Stimulated activated CD4-positive, alpha-beta T cell treated with anti-CD3 and anti-CD28 coated beads, Interleukin-15, amount 100 ng/mL, for 48 hours (primary cell): ENCODE data around the gene GALNT2.

Experiments used
- DNase-seq, 2 donors: peaks; one replicate each; pipeline ENCODE4 v3.0.0-alpha.2; 2020; ENCODE audit warnings: low read depth in 2 of 2

GALNT2 gene

GRCh38 chr1:230129341-230129740 lies 62.3 kb downstream of the GALNT2 start:
- no peak for DNase-seq

DNA sequence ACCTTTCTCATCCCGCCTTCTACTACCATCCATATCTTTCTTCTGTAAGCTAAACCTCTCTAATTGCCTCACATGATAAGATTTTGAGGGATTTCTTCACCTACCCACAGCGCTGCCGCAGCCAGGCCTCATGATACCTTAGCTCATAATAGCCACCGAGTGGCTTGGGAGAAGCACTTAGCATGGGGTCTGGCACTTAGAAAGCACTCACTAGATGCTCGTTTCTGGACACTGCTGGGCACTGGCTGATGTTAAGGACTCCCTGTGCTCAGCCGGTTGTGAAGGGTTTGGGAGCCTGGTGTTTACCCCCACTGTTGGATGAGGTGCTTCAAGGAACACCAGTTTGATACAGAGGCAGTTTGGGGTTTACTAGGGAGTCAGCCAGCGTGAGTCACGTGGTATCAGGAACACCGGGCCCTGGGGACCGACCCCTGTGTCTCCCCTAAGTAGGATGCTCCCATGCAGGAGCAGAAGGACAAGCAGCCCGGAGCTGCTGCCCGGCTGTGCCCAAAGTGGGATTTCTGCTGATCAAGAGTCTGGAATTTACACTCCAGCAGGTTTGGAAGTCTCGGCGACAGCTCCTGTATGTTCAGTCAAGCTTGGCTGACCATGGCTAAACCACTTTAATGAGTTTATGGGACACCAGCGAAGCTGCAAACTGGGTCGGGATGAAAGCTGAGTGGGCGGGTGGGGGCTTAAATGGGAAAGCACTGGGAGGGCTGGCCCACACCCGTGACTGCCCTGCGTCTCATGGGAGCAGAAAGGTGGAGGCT lies 63.3 kb downstream of the GALNT2 start:
- no peak for DNase-seq

- DNase-seq: no peak
Measured at GRCh38 chr1:230131457-230131856, 64.4 kb downstream of the GALNT2 start.

DNA sequence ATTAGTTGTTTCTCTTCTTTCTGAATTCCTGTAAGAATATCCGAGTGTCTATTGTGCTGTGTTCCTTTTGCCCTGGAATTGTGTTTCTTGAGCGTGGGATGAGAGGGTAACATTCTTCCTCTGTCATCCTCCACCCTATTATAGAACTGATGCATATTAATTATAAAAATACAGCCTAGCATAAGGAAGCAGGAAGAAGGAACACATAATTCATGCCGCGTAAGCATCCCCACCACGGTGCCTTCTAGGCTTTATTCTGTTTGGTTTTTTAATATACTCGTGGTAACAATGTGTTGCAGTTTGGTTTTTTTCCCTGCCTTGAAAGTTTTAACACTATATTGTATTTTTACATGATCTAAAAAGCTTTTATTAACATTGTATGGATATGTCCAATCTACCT lies 65.7 kb downstream of the GALNT2 start:
- no peak for DNase-seq

- DNase-seq: no peak
Measured at GRCh38 chr1:230135726-230136125, 68.7 kb downstream of the GALNT2 start.

DNA sequence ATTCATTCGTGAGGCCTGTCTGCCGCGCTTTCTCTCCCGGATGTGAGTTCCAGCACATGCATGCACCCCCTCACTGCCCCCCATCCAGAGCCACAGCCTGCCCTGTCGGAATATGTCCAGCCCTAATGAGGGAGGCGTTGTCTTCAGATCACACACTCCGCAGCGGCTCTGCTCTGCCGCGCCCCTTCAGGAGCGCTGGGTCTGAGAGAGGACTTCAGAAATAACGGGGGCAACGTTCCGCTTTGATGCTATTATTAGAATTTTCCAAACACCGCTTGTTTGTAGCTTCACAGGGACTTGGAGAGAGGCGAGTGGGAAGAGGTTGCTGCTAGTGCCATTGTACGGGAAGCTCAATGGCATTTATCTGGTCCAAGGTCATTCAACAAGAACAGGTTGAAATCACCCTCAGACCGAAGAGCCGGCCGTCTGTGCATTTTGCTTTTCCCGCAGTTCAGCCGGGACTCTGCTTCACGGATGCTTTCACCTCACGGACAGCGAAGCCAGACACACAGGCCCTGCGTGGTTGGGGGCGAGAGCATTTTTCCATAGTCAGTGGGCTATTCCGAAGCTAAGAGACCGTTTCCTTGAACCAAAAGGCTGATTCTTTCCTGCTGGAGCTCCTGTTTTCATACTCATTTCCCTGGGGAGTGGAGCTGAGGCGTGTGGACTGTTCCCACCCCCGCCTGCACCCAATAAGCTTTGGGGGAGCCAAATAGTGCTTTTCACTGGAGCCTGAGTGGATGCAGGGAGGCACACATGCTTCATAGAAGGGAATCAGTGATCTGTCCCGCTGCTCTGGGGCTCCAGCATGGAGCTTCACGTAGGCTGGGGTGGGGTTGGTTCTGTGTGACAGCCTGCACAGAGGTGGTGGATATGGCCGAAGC lies 69.7 kb downstream of the GALNT2 start:
- no peak for DNase-seq

GRCh38 chr1:230137337-230137815 lies 70.3 kb downstream of the GALNT2 start:
- no peak for DNase-seq

- no peak for DNase-seq
Measured at GRCh38 chr1:230138561-230139239, 71.7 kb downstream of the GALNT2 start.

- no peak for DNase-seq
Measured at GRCh38 chr1:230139315-230139714, 72.3 kb downstream of the GALNT2 start.

GRCh38 chr1:230139741-230140140 lies 72.7 kb downstream of the GALNT2 start:
- no peak for DNase-seq

GRCh38 chr1:230140221-230141020 lies 73.4 kb downstream of the GALNT2 start:
- no peak for DNase-seq

DNA sequence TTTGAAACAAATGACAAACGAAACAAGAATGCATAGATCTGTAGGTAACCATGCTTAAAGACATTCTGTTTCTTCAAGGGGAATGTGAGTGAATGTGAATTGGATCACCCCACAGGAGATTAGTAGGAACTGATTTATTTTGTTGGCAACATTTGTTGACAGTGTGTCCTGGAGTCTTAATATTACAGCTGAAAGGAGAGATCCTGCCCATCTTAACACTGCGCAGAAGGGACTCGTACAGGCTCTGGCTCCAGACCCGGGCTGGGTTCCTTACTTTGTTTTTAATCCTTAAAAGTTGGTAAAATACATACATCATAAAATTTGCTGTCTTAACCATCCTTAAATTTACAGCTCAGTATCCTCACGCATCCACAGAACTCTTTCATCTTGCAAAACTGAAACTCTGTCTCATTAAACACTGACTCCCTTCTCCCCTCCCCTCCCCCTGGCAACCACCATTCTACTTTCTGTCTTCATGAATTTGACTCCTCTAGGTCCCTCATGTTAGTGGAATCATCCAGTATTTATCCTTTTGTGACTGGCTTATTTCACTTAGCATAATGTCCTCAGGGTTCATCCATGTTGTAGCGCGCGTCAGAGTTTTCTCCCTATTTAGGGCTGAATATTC lies 74.1 kb downstream of the GALNT2 start:
- no peak for DNase-seq

DNA sequence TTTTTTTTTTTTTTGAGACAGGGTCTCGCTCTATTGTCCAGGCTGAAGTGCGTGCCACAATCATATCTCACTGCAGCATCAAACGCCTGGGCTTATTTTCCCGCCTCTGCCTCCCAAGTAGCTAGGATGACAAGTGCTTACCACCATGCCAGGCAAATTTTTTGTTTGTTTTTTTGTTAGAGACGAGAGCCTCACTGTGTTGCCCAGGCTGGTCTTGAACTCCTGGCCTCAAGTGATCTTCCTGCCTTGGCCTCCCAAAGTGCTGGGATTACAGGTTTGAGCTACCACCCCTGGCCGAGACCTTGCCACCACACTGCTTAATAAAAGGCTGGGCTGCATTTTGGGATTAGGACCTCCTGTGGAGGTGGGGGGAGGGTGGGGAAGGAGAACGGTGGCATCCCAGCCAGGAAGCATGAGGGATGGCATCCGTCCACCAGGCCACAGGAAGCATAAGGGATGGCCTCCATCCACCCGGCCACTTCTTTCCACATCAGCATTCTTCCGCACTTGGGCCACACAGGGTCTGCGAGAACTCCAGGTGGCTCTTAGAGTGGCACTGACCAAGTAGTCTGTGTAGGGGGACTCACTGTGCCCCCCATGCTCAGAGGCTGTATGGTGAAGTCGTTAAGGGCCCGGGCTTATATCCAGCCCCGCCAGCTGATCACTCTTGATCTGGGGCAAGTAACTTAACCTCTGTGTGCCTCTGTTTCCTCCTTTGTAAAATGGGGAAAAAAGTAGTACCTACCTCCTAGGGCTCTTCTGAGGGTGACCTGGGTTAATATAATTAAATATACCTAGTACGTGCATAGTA lies 75.0 kb downstream of the GALNT2 start:
- no peak for DNase-seq

- no peak for DNase-seq
Measured at GRCh38 chr1:230142608-230143210, 75.7 kb downstream of the GALNT2 start.

- DNase-seq: no peak
Measured at GRCh38 chr1:230143534-230143933, 76.5 kb downstream of the GALNT2 start.

- no peak for DNase-seq
Measured at GRCh38 chr1:230144010-230144614, 77.1 kb downstream of the GALNT2 start.

- no peak for DNase-seq
Measured at GRCh38 chr1:230144758-230145504, 77.9 kb downstream of the GALNT2 start.

GRCh38 chr1:230145505-230145899 lies 78.5 kb downstream of the GALNT2 start:
- DNase-seq: no peak
